ENCODE results near the gene COG2. TPM values are rescaled to one million over a fixed set of nuclear protein-coding genes. Genes with fewer than 3 reads are reported as not detected.
A peak's percentile ranks its signal among the peaks of the same experiment; 100 is the strongest.

COG2 gene
- total and polyA plus RNA-seq, 2 of the 13 experiments (the other 11 are each of a cell fraction or from before 2014, with no cell fraction given), result 16.8 to 36.3 TPM

DNA sequence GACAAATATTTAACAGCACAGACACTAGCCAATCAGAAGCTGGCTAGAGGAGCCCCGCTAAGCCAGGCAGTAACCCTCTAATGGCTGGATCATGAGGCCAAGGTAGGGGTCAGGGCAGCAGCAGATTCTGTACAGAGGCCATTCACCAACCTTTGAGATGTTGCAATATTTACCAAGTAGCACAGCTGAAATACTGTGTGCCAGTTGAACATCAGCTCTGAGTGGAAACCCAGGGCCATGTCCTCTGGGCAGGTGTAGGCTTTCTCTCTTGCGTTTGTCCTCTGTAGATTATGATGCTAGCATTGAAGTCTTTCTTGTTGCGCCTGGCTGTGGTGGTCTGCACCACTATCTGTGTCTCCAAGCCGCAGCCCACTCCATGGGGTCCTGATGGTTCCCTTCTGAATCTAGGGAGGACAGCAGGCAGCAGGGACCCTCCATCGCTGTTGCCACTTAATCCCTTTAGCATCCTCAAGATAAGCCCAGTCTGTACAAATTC lies 2.5 kb upstream of the COG2 start (continued):
- TF ChIP-seq CTCF (CRISPR knock-in tag; IDR thresholded peaks at IDR 0.05) (peak; percentile 38; the same call in 1 of the 2 replicates), ZBTB38 (CRISPR knock-in tag; IDR thresholded peaks at IDR 0.05) (no peak), ZFP1 (CRISPR knock-in tag; IDR thresholded peaks at IDR 0.05) (peak; percentile 77; the same call in 1 of the 2 replicates), SRSF1 (optimal IDR thresholded peaks at IDR 0.05; ENCODE audit: low read depth, low read length) (no peak), TBL1XR1 (IDR thresholded peaks at IDR 0.05; ENCODE audit: borderline replicate concordance, low read length, partially characterized antibody) (no peak), HNRNPK (IDR thresholded peaks at IDR 0.05; ENCODE audit: low read depth, low read length, poor library complexity, severe bottlenecking) (no peak), SIN3B (IDR thresholded peaks at IDR 0.05; ENCODE audit: low read length) (no peak), PAXIP1 (CRISPR knock-in tag; conservative IDR thresholded peaks at IDR 0.05) (peak; percentile 94), ZNF709 (CRISPR knock-in tag; IDR thresholded peaks at IDR 0.05) (no peak), ZNF816 (CRISPR knock-in tag; IDR thresholded peaks at IDR 0.05; ENCODE audit: borderline replicate concordance) (no peak), AHR (CRISPR knock-in tag; IDR thresholded peaks at IDR 0.05) (no peak), KLF12 (CRISPR knock-in tag; IDR thresholded peaks at IDR 0.05; ENCODE audit: borderline replicate concordance) (no peak), ZNF121 (CRISPR knock-in tag; IDR thresholded peaks at IDR 0.05) (peak; percentile 40; the same call in 1 of the 2 replicates), MAFG (CRISPR knock-in tag; IDR thresholded peaks at IDR 0.05) (no peak), KLF11 (CRISPR knock-in tag; IDR thresholded peaks at IDR 0.05) (no peak)
- TF ChIP-seq, protein P1, sequence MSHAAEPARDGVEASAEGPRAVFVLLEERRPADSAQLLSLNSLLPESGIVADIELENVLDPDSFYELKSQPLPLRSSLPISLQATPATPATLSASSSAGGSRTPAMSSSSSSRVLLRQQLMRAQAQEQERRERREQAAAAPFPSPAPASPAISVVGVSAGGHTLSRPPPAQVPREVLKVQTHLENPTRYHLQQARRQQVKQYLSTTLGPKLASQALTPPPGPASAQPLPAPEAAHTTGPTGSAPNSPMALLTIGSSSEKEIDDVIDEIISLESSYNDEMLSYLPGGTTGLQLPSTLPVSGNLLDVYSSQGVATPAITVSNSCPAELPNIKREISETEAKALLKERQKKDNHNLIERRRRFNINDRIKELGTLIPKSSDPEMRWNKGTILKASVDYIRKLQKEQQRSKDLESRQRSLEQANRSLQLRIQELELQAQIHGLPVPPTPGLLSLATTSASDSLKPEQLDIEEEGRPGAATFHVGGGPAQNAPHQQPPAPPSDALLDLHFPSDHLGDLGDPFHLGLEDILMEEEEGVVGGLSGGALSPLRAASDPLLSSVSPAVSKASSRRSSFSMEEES (CRISPR knock-in tag; IDR thresholded peaks at IDR 0.05), result peak; percentile 71; the same call in 1 of the 2 replicates
- TF ChIP-seq, protein P2, sequence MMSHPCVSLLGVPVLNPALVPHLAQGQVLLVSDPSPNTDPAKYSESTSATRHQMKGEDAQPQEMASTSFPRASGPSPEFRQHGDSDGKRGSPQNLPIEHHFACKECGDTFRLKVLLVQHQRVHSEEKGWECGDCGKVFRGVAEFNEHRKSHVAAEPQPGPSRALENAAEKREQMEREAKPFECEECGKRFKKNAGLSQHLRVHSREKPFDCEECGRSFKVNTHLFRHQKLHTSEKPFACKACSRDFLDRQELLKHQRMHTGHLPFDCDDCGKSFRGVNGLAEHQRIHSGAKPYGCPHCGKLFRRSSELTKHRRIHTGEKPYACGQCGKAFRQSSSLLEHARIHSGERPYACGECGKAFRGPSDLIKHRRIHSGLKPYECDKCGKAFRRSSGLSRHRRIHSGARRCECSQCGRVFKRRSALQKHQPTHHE (CRISPR knock-in tag; IDR thresholded peaks at IDR 0.05; ENCODE audit: borderline replicate concordance), result no peak
- TF ChIP-seq, protein P3, sequence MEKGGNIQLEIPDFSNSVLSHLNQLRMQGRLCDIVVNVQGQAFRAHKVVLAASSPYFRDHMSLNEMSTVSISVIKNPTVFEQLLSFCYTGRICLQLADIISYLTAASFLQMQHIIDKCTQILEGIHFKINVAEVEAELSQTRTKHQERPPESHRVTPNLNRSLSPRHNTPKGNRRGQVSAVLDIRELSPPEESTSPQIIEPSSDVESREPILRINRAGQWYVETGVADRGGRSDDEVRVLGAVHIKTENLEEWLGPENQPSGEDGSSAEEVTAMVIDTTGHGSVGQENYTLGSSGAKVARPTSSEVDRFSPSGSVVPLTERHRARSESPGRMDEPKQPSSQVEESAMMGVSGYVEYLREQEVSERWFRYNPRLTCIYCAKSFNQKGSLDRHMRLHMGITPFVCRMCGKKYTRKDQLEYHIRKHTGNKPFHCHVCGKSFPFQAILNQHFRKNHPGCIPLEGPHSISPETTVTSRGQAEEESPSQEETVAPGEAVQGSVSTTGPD (CRISPR knock-in tag; IDR thresholded peaks at IDR 0.05), result no peak
- TF ChIP-seq, protein P4, sequence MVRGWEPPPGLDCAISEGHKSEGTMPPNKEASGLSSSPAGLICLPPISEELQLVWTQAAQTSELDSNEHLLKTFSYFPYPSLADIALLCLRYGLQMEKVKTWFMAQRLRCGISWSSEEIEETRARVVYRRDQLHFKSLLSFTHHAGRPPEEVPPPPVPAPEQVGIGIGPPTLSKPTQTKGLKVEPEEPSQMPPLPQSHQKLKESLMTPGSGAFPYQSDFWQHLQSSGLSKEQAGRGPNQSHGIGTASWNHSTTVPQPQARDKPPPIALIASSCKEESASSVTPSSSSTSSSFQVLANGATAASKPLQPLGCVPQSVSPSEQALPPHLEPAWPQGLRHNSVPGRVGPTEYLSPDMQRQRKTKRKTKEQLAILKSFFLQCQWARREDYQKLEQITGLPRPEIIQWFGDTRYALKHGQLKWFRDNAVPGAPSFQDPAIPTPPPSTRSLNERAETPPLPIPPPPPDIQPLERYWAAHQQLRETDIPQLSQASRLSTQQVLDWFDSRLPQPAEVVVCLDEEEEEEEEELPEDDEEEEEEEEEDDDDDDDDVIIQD (CRISPR knock-in tag; IDR thresholded peaks at IDR 0.05; ENCODE audit: low read depth), result peak; percentile 77
